GF-D8 (cell line): ENCODE measurements around the gene PDLIM7.

ENCODE experiments used
- DNase-seq: peaks from one replicate; lab custom pipeline; 2025; lab: John Stamatoyannopoulos, UW

The PDLIM7 gene

GRCh38 chr5:177444106-177445051 is 53.0 kb downstream of the PDLIM7 start:
- DNase-seq, result no peak

GRCh38 chr5:177443144-177443983 is 54.0 kb downstream of the PDLIM7 start:
- DNase-seq, result no peak

- DNase-seq, result no peak
These were observed 55.2 kb downstream of the PDLIM7 start for GRCh38 chr5:177442066-177442826.

GRCh38 chr5:177440990-177441780 is 56.2 kb downstream of the PDLIM7 start:
- DNase-seq, result no peak

GRCh38 chr5:177440211-177440989 is 57.0 kb downstream of the PDLIM7 start:
- no peak for DNase-seq

- DNase-seq, result no peak
These were observed 57.8 kb downstream of the PDLIM7 start for GRCh38 chr5:177439518-177440053.

- no peak for DNase-seq
These were observed 58.9 kb downstream of the PDLIM7 start for GRCh38 chr5:177438468-177438867.

- no peak for DNase-seq
These were observed 59.8 kb downstream of the PDLIM7 start for GRCh38 chr5:177437623-177438022.

- DNase-seq, result no peak
These were observed 61.4 kb downstream of the PDLIM7 start for GRCh38 chr5:177435847-177436536.

- no peak for DNase-seq
These were observed 62.3 kb downstream of the PDLIM7 start for GRCh38 chr5:177434942-177435738.

GRCh38 chr5:177434437-177434836 is 63.0 kb downstream of the PDLIM7 start:
- no peak for DNase-seq

- no peak for DNase-seq
These were observed 63.7 kb downstream of the PDLIM7 start for GRCh38 chr5:177433658-177434217.
